Activated T-helper 1 cell treated with anti-CD3 and anti-CD28 coated beads, Interleukin-2, amount 50 U/mL, for 16 hours (primary cell): Measurements from ENCODE around the gene SCN11A.
"Not testable (repeated sequence)": the region's sequence is repeated elsewhere in the genome, so short reads cannot be mapped to it uniquely, and the experiment has no call there.

ENCODE experiments used
- DNase-seq, 2 donors: peaks; one replicate each; pipeline ENCODE4 v3.0.0-alpha.2; 2020; ENCODE audit warnings: low read depth in 1 of 2, low spot score in 1 of 2

SCN11A gene

DNA sequence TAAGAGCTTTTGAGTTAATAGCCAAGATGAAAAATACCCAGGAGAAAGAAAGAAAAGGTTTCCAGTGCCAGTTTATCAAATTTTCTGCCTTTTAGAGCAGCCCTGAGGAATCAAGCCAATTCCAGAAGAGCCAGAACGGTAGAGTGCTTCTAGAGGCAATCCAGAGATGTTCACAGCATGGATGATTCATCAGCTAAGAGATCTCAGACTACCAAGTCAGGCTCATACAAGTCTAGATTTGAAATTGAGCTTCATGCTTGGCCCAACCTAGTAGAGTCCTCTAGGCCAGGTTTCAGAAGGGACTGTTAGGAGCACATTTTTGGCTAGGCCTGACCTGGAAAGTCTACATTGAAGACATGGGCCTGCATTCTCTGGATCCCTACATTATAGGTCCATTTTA lies 15.5 kb upstream of the SCN11A start:
- DNase-seq, result no peak

DNA sequence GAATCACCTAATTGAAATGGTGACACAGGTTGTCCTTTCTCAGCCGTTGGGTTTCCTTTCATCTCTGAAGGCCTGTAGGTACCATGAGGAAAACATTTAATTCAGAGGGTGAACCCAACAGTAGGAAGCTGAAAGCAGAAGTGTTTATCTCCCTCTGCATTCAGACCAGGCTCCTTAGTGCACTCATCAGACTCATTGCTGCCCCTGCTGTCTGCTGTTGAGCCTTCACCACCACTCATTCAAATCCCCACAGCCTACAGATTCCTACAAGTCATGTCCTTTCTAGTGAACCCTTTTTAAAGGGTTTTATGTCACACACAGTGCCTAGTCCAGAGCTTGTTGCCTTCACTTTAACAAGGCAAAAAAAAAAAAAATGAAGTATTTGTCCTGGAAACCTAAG lies 13.5 kb upstream of the SCN11A start:
- no peak for DNase-seq

DNA sequence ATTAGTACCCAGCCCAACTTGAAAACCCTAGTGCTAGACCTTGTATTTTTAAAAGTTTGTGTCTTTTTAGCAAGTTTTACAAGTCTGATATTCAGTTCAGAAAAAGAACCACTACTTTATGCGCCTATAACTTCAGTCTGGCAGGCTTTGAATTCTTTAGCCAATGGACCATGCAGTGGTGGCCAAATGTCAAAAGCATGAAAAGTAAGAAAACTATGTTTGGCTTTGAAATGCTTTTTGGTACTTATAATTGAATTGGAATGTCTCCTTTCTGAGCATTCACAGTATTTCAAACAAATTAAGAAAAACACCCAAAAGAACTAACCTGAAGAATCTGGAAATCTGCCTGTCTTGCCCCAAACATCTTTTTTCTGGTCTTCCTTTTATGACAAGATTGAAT lies 12.9 kb upstream of the SCN11A start:
- DNase-seq, result no peak

DNA sequence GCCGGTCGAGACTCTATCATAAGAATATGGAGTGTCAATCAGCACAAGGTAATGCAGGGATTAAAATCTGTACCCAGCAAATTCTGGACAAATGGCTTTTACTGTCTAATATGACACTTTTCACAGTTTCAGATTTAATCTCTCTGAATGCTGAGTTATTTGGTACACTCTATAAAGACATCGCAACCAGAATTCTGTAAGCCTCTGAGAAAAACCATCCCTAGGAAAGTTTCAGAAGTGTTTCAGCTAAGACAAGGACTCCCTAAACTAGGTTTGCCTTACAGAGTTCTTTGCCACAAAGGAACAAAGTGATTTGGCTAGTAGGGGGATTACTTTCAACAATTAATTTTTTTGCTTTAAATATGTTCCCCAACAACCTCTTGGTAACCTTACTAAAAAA lies 11.4 kb upstream of the SCN11A start:
- no peak for DNase-seq

DNA sequence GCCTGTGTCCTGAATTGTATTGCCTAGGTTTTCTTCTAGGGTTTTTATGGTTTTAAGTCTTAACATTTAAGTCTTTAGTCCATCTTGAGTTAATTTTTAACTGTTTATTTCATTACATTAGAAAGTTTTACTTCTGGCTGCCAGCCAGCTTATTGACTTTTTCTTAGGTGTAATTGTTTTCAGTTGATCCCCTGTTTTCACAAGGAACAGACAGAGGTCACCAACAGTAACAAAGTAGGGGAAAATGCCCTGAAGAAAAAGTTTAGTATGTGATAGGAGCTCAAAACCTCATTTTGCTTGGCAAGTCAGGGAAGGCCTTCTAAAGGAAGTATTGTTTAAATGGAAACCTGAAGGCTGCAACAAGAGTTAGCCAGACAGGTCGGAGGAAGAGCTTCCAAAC lies 10.4 kb upstream of the SCN11A start:
- no peak for DNase-seq

DNA sequence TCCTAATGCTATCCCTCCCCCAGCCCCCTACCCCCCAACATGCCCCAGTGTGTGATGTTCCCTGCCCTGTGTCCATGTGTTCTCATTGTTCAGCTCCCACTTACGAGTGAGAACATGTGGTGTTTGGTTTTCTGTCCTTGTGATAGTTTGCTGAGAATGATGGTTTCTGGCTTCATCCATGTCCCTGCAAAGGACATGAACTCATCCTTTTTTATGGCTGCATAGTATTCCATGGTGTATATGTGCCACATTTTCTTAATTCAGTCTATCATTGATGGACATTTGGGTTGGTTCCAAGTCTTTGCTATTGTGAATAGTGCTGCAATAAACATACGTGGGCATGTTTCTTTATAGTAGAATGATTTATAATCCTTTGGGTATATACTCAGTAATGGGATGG lies 9.5 kb upstream of the SCN11A start:
- not testable (repeated sequence) for DNase-seq

DNA sequence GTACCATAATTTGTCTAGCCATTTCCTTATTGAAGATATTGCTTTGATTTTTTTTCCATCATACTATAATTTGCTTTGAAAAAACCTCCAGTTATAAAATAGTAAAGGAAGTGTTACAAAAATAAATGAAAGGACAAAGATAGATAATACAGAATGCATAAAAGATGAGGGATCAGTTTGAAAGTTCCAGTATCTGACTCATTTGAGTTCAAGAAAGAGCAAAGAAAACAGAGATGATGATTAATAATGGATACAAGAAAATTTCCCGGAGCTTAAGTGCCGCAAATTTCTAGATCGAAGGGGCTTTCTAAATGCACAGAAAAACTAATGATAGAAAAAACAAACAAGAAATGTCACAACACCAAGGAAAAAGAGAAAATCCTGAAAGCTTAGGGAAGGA lies 4.4 kb upstream of the SCN11A start:
- DNase-seq, result no peak

DNA sequence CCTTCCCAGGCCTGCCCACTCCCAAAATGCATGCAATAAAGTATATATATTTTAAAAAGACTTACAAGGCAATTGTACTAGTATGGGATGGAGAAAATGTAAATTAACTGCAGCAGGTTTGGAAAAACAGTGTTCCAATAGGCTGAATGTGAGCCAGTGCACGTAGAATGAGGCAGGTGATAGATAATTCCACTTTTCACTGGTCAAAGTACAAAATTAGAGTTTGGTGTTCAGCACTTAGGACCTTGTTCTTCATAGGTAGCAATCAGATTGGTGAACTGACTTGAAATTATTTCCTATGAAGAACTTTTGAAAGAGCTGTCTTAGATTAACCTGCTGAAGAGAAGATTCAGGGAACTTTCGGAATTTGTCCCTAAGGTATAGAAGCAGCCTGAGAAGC lies 2.0 kb upstream of the SCN11A start:
- no peak for DNase-seq

DNA sequence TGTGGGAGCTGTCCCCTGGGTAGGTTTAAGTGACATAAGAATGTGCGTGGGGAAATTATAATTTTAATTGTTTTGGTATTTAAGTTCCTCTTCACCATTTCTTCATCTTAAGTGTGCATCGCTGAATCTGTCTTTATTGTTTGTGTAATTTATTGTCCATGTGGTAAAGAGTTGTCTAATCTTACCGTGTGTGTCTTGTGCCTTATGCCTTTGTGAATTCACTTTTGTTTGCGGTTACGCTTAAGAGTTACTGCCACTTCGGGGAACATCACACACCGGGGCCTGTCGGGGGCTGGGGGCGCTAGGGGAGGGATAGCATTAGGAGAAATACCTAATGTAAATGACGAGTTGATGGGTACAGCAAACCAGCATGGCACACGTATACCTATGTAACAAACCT lies 839 bp upstream of the SCN11A start:
- no peak for DNase-seq

DNA sequence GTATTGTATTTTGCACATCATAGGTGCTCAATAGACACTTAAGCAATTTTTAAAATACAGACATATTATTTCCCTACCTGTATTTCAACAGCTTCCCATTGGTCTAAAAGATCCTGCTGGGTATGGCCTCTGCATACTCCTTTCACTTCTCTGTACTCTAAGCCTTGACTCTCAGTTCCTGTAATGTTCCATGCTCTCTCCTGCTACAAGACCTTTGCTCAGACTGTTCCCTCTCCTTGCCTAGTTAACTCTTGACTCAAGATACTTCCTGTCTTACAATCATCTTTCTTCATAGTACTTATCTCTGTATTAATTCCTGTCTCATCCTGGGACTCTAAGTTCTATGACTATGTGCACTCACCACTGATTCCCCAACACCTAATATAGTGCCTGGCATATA lies 1.7 kb downstream of the SCN11A start:
- DNase-seq, result no peak

DNA sequence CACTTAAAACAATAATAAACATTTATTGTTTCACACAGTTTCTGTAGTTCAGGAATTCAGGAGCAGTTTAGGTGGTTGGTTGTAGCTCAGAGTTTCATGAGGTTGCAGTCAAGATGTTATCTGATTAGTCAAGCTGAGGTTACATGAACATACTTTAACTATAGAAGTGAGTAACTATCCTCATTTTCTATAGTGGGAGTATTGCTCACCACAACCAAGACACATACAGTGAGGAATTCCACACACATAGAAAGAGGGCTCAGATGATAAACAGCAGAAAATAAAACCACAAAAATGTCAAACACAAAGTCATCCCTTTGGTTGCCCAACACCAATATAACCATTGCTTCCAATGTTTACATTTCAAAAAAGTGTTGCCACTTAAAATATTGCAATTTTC lies 13.6 kb downstream of the SCN11A start:
- DNase-seq, result no peak

DNA sequence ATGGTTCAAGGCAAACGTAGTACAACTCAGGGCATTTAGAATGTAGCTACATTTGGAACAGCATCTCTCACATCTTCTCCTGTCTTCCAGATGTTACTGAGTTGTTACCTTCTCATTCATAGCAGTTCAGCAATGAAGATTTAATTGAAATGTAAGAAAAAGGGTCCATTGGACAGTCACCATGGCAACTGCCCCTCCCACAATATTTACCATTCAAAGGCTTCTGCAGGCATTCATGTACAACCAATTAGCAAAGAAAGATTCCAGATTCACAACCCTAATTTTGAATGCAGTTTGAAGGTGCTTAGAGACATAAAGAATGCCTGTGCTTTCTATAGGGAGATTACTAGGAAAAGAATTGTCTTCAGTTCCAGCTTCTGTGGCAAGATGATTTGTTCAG lies 22.2 kb downstream of the SCN11A start:
- no peak for DNase-seq

DNA sequence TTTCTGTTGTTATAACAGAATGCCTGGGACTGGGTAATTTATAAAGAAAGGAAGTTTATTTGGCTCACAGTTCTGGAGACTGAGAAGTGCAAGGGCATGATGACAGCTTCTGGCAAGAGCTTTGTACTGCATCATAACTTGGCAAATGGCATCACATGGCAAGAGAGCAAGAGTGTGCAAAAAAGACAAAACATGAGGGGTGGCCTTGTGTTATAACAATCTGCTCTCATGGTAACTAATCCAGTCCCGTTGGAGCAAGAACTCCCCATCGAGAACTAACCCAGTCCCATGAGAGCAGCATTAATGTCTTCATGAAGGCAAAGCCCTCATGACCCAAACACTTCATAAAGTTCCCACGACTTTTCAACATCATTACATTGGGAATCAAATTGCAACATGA lies 23.2 kb downstream of the SCN11A start:
- DNase-seq, result no peak

DNA sequence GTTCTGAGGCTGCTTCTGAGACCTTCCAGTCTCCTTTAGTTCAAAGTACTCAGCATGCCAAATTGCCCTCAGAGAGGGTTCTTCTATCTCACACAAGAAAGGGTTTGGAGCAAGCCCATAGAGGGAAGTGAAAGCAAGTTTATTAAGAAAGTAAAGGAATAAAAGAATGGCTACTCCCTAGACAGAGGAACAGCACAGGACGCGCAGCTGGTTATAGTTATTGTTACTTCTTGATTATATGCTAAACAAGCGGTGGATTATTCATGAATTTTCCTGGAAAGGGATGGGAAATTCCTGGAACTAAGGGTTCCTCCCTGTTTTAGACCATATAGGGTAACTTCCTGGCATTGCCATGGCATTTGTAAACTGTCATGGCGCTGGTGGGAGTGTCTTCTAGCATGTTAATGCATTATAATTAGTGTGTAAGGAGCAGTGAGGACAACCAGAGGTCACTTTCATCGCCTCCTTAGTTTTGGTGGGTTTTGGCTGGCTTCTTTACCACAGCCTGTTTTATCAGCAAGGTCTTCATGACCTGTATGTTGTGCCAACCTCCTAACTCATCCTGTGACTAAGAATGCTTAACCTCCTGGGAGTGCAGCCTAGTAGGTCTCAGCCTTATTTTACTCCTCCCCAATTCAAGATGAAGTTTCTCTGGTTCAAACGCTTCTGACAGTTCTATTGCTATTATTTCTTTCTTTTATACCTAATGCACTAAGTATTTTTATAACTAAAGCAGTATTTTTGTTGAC lies 26.3 kb downstream of the SCN11A start:
- DNase-seq, result no peak

DNA sequence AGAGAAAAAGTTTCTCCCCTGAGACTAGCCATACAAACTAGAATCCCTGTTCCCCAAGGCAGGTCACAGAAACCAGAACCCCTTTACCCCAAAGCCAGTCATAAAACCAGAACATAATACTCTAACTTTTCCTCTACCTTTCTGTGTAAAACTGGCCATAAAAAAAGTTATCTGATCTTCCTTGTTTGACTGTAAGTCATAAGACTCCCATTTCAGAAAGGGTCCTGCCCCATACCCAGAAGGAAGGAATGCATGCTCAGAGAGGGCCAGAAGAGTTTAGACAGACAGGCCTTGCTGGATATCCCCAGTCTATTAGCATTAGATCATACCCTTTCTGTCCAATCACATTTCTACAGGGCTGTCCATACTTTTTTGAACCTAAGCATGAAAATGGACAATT lies 27.2 kb downstream of the SCN11A start:
- no peak for DNase-seq

DNA sequence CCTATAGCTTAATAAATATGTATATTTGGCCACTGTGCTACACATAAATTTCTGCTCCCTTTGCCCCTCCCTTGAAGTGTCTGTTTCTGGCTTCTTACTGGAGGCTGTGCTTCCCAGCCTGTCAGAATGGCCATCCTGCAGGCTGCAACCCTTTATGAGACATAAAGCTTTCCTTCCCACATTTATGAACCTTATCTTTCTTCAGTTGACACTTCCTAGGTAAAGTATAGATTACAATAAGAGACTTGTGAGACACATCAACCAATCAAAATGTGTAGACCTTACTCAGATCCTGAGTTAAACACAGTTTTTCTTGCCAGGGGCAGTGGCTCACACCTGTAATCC lies 29.5 kb downstream of the SCN11A start:
- DNase-seq, result no peak

DNA sequence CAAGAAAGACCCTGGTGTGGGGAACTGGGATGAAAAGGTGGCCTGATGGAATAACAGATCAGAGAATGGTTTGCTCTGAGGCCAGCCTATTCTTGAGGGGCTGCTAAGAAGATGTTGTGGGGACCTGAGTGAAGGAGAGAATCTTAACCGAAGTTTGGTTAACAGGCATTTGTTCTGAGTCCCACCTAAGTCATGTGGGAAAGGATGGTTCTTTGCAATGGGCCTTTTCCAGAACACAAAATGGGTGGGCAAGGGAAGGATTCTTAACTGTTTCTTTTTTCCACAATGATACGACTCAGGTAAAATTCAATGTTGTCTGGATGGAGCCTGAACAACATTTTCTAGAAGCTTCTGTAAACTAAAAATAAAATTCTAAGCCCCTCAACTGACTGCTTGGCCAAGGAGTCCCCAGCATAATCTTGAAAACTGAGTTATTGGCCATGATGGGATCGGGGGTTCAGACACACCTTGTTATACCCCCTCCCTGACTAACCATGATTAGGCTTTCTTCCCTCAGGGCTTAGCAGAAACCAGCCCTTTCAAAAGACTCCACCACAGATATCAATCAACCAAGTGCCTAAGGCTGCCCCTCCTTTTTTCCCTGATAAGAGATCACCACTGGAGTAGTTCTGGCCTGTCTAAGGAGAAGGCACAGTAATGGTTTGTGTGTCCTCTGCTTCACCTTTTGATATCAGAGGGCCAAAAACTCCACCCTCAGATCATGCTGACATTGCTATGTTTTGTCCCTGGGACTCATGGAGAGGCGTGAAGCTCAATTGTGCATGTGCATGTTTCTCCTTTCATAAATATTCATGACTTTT lies 30.1 kb downstream of the SCN11A start:
- DNase-seq, result no peak

DNA sequence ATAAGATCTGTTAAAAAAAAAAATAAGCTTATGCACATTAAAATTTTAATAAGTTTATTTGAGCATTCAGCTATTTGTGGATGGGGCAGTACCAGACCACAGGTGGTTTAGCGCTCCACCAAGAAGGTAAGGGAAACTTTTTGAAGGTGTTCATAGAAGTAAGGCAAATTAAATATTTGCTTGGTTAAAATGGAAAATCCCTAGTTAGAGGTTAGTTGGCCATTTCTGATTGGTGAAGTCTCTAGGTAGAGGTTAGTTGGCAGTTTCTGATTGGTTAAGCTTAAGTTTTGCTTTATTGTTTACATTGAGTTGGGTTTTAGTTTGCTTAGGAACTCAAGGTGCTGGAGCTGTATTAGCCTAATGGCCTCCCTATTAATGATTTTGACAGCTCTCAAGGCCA lies 30.7 kb downstream of the SCN11A start:
- DNase-seq, result no peak

DNA sequence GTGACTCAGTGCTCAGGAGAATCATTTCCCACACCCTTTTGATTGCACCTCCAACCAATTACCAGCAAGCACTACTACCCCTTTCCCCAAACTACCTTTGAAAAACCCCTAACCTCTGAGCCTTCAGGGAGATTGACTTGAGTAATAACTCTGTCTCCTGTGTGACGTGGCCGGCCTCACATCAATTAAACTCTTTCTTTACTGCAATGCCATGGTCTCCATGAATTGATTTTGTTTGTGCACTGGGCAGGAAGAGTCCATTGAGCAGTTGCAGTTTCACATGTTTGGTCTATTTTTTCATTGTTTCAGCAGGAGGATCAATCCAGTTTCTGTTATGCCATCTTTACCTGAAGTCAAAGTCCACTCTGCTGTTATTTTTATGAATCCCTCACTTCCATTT lies 32.4 kb downstream of the SCN11A start:
- DNase-seq, result no peak

DNA sequence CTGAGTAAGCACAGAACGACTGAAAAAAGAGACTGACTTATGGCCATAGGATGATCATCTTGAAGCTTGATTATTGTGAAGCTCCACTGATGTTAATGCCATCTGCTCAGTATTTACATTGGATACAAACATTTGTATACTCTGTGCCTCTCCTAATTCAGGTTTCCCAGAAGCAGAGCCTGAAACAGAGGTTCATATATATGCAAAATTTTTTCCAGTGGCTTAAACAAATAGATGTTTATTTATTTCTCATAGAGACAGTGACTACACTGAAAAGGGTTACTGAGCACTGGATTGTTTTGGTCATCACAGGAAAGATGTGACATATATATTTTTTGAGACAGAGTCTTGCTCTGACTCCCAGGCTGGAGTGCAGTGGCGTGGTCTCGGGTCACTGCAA lies 36.3 kb downstream of the SCN11A start:
- no peak for DNase-seq

DNA sequence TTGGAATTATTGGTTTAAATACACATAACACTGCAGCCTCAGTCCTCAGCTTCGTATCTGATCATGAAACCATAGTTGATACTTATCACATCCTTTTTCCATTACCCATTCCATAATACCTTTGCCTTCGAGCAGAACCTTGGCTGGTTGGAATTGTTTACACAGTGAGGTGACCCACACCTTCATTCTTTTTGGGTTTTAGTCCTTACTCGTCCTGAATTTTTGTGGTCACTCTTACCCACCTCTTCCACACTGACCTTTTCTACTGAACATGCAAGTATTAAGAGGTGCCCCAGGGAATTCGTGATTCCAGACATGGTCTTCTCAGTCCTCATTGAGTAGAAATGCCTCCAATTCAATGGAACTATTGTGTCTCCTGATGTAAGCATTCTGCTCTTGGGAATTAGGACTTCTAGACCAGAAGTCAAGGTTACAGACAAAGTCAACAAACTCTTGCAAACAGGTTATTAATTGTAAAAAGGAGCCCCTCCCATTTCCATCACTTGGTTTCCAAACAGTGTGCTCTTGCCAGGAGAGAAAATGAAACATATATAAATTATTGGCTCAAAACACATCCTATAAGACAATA lies 37.7 kb downstream of the SCN11A start:
- no peak for DNase-seq

DNA sequence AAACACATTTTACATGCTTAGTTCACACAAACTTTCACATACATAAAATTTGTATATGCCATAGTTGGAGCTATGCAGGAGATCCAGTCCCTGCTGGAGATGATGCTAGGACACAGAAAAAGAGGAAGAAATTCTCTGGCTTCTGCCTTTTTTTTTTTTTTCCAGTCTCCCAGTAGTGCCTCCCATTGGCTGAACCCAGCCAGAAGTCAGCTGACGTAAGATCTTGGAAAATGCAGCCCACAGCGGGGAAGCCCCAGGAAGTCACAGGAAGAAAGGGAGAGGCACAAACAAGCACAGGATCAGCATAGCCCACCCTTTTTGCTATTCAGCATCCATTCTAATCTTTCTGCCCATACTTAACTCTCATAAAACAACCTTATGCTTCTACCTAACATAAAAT lies 38.5 kb downstream of the SCN11A start:
- no peak for DNase-seq
